ENCODE results near the gene NUCB1.

GRCh38 chr19:48954595-48955307, 54.6 kb downstream of the NUCB1 start, which contains the start of gene BAX:
- TF ChIP-seq CTCF (IDR thresholded peaks at IDR 0.05; ENCODE audit: low read depth, low read length) (no peak), POLR2A (IDR thresholded peaks at IDR 0.05; ENCODE audit: extremely low read depth, insufficient read length) (peak; percentile 53), MAX (IDR thresholded peaks at IDR 0.05; ENCODE audit: low read depth, low read length) (peak; percentile 99), MYC (IDR thresholded peaks at IDR 0.05; ENCODE audit: low read depth, low read length) (peak; percentile 92)
